DOHH2 (cell line): ENCODE results near the gene APOBEC3B.

Source experiments
- CTCF ChIP-seq: fragments of 200-600 bp; sonication (generic); IDR thresholded peaks from one replicate; pipeline ENCODE4 v1.5.1; 2014; ENCODE audit warnings: antibody characterized with exemption, mild to moderate bottlenecking, low read depth, low read length; ENCODE audit not compliant: poor library complexity, severe bottlenecking
- EZH2phosphoT487 ChIP-seq: fragments of 200-600 bp; sonication (generic); IDR thresholded peaks from 2 replicates; pipeline ENCODE4 v1.6.1; 2017; ENCODE audit warnings: borderline replicate concordance, mild to moderate bottlenecking, antibody characterized with exemption, low read length, moderate library complexity, mixed read lengths

- TF ChIP-seq CTCF = no peak
- TF ChIP-seq EZH2phosphoT487 = no peak
Observed at GRCh38 chr22:38940811-38941384, 41.2 kb upstream of the APOBEC3B start.
